Sigmoid colon (tissue), 7 donors: ENCODE results near the gene FHOD3. TPM values are rescaled to one million over a fixed set of nuclear protein-coding genes. Genes with fewer than 3 reads are reported as not detected.

Source experiments
- DNase-seq: peaks from one replicate; pipeline ENCODE4 v3.0.0-alpha.2; 2019
- H3K27ac ChIP-seq, 4 donors: fragments of 200-600 bp; sonication (generic); one replicate each; pipeline ENCODE4 v1.5.1; 2016 to 2019; ENCODE audit warnings: mild to moderate bottlenecking in 1 of 4
- H3K27me3 ChIP-seq, 3 donors: fragments of 200-600 bp; sonication (generic); one replicate each; pipeline ENCODE4 v1.5.1; 2019; ENCODE audit warnings: mild to moderate bottlenecking in 1 of 3
- H3K36me3 ChIP-seq, 4 donors: fragments of 200-600 bp; sonication (generic); one replicate each; pipeline ENCODE4 v1.5.1; 2016 to 2019
- H3K4me1 ChIP-seq, 4 donors: fragments of 200-600 bp; sonication (generic); one replicate each; pipeline ENCODE4 v1.5.1; 2017 to 2019
- H3K4me3 ChIP-seq, 4 donors: fragments of 200-600 bp; sonication (generic); one replicate each; pipeline ENCODE4 v1.5.1; 2017 to 2019; ENCODE audit warnings: mild to moderate bottlenecking in 2 of 4, moderate library complexity in 1 of 4
- H3K9me3 ChIP-seq, 4 donors: fragments of 200-600 bp in 3 of 4; sonication (generic) in 3 of 4; one replicate each; pipeline versions ENCODE4 v1.5.1 to v1.6.1; 2013 to 2019
- EP300 ChIP-seq, 4 donors: sonication (generic); formaldehyde crosslinking; IDR thresholded peaks; one replicate each; pipeline ENCODE4 v1.6.1; 2017; ENCODE audit warnings: antibody characterized with exemption in 4 of 4
- POLR2A ChIP-seq, 2 donors: fragments of 450-650 bp; IDR thresholded peaks; one replicate each; pipeline ENCODE4 v1.6.1; 2016; ENCODE audit warnings: antibody characterized with exemption in 2 of 2, mild to moderate bottlenecking in 2 of 2, moderate library complexity in 2 of 2
- POLR2AphosphoS5 ChIP-seq, 4 donors: sonication (generic); formaldehyde crosslinking; IDR thresholded peaks; one replicate each; pipeline ENCODE4 v1.6.1; 2017; ENCODE audit warnings: antibody characterized with exemption in 4 of 4
- WGBS, 2 donors: extraction: QIAGEN DNeasy Blood & Tissue Kit; methylation state at CpG; one replicate each; pipeline ENCODE4 v1.1.7; 2013; 5-methylcytosine and 5-hydroxymethylcytosine counted together
- intact Hi-C: fragments of 100-400 bp; cut with DNase I; formaldehyde crosslinking; loops from one replicate; pipeline ENCODE4 v1.15.1; 2023
- polyA plus RNA-seq, 3 donors: library from polyadenylated mRNA; stranded (reverse); fragments of 200-250 nt; gene quantifications; one replicate each; pipeline ENCODE4 v1.2.3, GENCODE V29; 2013
- total RNA-seq, 4 donors: library from RNA; depleted of rRNA; stranded (reverse); fragments of >200 nt; gene quantifications; one replicate each; pipeline ENCODE4 v1.1.0, GENCODE V29; 2016
- TF ChIP-seq, protein P1 (sequence below), 4 experiments: fragments of 450-650 bp in 3 of 4; fragments of 200-600 bp in 1 of 4; IDR thresholded peaks; one replicate each; pipeline ENCODE4 v1.5.1; 2016 to 2019; ENCODE audit warnings: antibody characterized with exemption in 4 of 4, mild to moderate bottlenecking in 3 of 4, moderate library complexity in 2 of 4
- donor health status: healthy with polysubstance abuse.
- donor health status: Bipolar disorder and iron deficiency.
- donor health status: healthy.

FHOD3 gene
- total and polyA plus RNA-seq, 7 donors: 1.2 to 24.9 (median 9.5) TPM

DNA sequence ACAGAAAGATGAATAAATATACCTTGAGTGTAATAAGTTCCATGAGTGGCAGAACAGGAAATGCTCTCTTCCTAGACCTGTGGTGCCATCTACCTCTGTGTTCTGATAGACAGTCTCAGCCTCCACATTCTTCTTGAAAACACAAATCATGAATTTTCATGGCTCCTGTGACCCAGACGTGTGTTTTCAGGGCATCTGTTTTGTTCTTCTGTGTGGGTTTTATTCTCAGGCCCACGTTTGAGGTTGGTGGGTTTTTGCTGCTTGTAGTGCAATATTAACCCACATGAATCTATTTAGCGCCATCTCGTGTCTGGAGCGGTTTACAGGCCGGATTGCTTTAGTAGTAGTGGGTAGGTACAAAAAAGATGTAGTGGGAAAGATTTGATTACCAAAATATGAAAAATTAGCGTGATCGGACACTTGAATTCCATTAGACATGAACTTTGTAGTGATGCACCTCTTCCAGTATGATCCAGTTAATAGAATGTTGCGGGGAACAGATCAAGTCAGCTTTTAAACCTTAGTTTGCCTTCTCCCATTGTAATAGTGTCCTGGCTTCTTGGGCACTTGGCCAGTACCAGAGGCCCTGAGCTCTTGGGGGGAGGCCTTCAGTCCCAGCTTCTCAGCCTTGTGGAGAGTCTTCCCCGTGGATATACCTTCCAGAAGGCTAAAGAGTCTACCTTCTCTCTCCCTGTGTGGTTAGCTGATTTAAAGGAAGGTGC lies 274.8 kb downstream of the FHOD3 start:
- WGBS, 2 donors: 13 to 24% methylated on average over 10 of the region's 10 CpGs
- Histone ChIP-seq H3K9me3 (no peaks in the 10 kb centered on the region), H3K27ac (no peak overlapping the region), H3K27me3 (no peaks in the 10 kb centered on the region), H3K4me3 (no peak overlapping the region), H3K4me1 (no peaks in the 10 kb centered on the region), H3K36me3 (no peaks in the 10 kb centered on the region)
- intact Hi-C loops: loop anchor here (2.0 kb wide), 1 partner anchor 275 kb away; the partner anchor contains the start of gene FHOD3
- no peak for DNase-seq
- TF ChIP-seq, protein P1, sequence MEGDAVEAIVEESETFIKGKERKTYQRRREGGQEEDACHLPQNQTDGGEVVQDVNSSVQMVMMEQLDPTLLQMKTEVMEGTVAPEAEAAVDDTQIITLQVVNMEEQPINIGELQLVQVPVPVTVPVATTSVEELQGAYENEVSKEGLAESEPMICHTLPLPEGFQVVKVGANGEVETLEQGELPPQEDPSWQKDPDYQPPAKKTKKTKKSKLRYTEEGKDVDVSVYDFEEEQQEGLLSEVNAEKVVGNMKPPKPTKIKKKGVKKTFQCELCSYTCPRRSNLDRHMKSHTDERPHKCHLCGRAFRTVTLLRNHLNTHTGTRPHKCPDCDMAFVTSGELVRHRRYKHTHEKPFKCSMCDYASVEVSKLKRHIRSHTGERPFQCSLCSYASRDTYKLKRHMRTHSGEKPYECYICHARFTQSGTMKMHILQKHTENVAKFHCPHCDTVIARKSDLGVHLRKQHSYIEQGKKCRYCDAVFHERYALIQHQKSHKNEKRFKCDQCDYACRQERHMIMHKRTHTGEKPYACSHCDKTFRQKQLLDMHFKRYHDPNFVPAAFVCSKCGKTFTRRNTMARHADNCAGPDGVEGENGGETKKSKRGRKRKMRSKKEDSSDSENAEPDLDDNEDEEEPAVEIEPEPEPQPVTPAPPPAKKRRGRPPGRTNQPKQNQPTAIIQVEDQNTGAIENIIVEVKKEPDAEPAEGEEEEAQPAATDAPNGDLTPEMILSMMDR (IDR thresholded peaks at IDR 0.05): peak in 2 of 4 experiments; percentile 21 to 29
- TF ChIP-seq POLR2AphosphoS5 (IDR thresholded peaks at IDR 0.05): no peak

DNA sequence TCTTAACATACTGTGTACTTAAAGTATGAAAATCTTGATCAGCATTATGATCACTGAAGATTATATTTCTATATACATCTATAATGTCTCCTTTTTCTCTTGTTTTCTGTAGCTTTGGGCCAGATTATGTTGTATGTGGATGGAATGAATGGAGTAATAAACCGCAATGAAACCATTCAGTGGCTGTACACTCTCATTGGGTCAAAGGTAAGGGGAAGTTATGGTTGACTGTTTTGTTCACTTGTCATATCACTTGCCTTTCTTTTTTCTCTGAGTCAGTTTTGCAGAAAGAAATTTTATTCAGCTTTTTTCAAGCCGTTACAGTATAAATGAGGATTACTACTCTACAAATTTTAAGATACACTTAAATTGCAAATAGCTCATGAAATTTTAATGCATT lies 278.8 kb downstream of the FHOD3 start:
- H3K9me3 ChIP-seq: no peaks in the 10 kb centered on the region
- no peak overlapping the region for H3K4me3 ChIP-seq
- DNase-seq: no peak
- no peaks in the 10 kb centered on the region for H3K27me3 ChIP-seq
- intact Hi-C loops: no loop called here
- WGBS, 2 donors: 20 to 74% methylated on average over 2 of the region's 2 CpGs
- H3K27ac ChIP-seq: no peak overlapping the region
- peaks cover 0 to 11% (median 10%) of the 10 kb centered on the region in 4 donors for H3K4me1 ChIP-seq
- TF ChIP-seq, protein P1 (IDR thresholded peaks at IDR 0.05): no peak
- TF ChIP-seq POLR2AphosphoS5 (IDR thresholded peaks at IDR 0.05) (no peak), POLR2A (IDR thresholded peaks at IDR 0.05) (no peak), EP300 (IDR thresholded peaks at IDR 0.05) (no peak)
- no peaks in the 10 kb centered on the region for H3K36me3 ChIP-seq

DNA sequence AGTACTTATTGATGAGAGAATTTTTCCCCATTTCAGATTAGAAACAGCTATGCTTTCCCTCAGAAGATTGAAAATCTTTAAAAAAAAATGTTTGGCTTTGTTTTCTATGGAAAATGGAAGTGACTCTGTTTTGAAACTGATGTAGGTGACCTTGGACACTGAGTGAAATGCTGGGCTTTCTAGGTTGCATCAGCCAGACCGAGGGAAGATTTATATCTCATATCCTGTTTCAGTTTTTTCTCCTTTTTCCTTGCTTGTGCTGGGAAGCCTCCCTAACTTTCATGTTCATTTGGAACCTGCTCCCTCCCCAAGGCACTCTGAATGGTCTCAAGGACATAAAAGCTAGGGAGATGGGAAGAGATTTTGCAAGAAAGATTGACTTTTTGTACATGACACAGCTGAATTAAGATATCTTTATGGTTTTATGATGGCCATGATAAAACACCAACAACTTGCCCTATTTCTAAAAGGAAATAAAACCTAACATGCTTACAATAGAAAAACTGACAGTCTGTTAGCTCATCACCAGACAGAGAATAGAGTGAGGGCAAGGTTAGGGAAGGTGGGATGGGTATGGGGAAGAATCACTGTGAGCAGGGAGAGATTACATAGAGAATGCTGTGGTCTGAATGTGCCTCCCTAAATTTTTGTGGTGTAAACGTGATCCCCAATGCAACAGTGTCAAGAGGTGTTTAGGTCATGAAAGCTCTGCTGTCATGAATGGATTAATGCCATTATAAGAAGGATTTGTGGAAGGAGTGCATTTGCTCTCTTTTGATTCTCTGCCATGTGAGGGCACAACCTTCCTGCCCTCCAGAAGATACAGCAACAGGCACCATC lies 281.6 kb downstream of the FHOD3 start:
- H3K27me3 ChIP-seq: no peaks in the 10 kb centered on the region
- peaks cover 0 to 11% (median 10%) of the 10 kb centered on the region in 4 donors for H3K4me1 ChIP-seq
- no peak for DNase-seq
- peak overlapping the region in 1 of 4 donors; percentile 59 for H3K27ac ChIP-seq
- H3K4me3 ChIP-seq: no peak overlapping the region
- TF ChIP-seq, protein P1 (IDR thresholded peaks at IDR 0.05): no peak
- TF ChIP-seq POLR2A (IDR thresholded peaks at IDR 0.05): no peak
- TF ChIP-seq POLR2AphosphoS5 (IDR thresholded peaks at IDR 0.05): no peak
- TF ChIP-seq EP300 (IDR thresholded peaks at IDR 0.05): no peak
- H3K36me3 ChIP-seq: no peaks in the 10 kb centered on the region
- H3K9me3 ChIP-seq: no peaks in the 10 kb centered on the region
- intact Hi-C loops: no loop called here
- WGBS, 2 donors: 20 to 54% methylated on average over 2 of the region's 2 CpGs

DNA sequence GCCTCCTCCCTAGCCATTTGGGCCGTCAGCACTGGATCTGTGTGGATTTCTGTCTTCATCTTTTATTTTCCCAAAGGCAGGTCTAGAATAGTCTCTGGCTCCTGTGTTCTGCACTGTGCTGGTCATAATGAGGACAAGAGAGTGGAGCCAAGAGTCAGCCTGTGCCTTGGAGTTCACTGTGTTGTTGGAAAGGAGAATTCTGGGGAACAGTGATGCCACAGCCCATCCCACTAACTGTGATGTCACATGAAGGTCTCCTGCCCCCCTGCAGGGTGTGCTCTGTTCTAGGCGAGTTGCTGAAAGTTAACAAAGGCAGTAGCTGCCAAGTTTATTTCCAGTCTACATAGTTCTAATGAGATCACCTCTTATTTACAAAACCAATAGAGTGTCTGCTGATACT lies 282.8 kb downstream of the FHOD3 start:
- Histone ChIP-seq H3K27ac (peak overlapping the region in 3 of 4 donors; percentile 13 to 59 (median 34)), H3K9me3 (no peaks in the 10 kb centered on the region), H3K36me3 (no peaks in the 10 kb centered on the region), H3K4me1 (peaks cover 0 to 11% (median 10%) of the 10 kb centered on the region in 4 donors), H3K27me3 (no peaks in the 10 kb centered on the region), H3K4me3 (no peak overlapping the region)
- intact Hi-C loops: no loop called here
- TF ChIP-seq POLR2A (IDR thresholded peaks at IDR 0.05) (no peak), POLR2AphosphoS5 (IDR thresholded peaks at IDR 0.05) (peak in 1 of 4 donors; percentile 5)
- DNase-seq: peak; percentile 76
- 60 to 78% methylated on average over 2 of the region's 2 CpGs for WGBS, 2 donors
